Natural killer cell (primary cell): ENCODE results near the gene BMP6. TPM values are rescaled to one million over a fixed set of nuclear protein-coding genes. Genes with fewer than 3 reads are reported as not detected.

Experiments
- ATAC-seq, 3 donors: fragments of 150-1000 bp in 2 of 3; fragments of 200-7000 bp in 1 of 3; cut with Tn5 transposase; 1 replicate in 1 of 3; 2 replicates in 2 of 3; pipeline ENCODE4 v1.10.0; 2021; ENCODE audit warnings: mild to moderate bottlenecking in 2 of 3, moderate library complexity in 2 of 3
- DNase-seq, 2 donors: peaks; one replicate each; pipeline versions ENCODE4 v3.0.0 to v3.0.0-alpha.2; 2013 to 2021; ENCODE audit warnings: mixed read lengths in 1 of 2
- H3K27ac ChIP-seq: one replicate; pipeline ENCODE4 v1.5.1; 2013; ENCODE audit warnings: mild to moderate bottlenecking, low read length
- H3K27me3 ChIP-seq: one replicate; pipeline ENCODE4 v1.6.1; 2013; ENCODE audit warnings: low read length; ENCODE audit not compliant: control insufficient read depth, insufficient read depth
- H3K36me3 ChIP-seq: one replicate; pipeline ENCODE4 v1.6.1; 2013; ENCODE audit warnings: low read length; ENCODE audit not compliant: control insufficient read depth, insufficient read depth
- H3K4me1 ChIP-seq: one replicate; pipeline ENCODE4 v1.6.1; 2013; ENCODE audit warnings: low read length; ENCODE audit not compliant: control insufficient read depth, insufficient read depth
- H3K4me3 ChIP-seq: one replicate; pipeline ENCODE4 v1.5.1; 2013; ENCODE audit warnings: low read length
- H3K9me3 ChIP-seq: one replicate; pipeline ENCODE4 v1.6.1; 2013; ENCODE audit warnings: low read length; ENCODE audit not compliant: control insufficient read depth, insufficient read depth
- H3K27ac Mint-ChIP-seq, 2 donors: one replicate each; pipeline ENCODE4 v1.8.0; 2022; ENCODE audit warnings: mild to moderate bottlenecking in 2 of 2, mixed read lengths in 2 of 2, moderate library complexity in 1 of 2
- H3K27me3 Mint-ChIP-seq, 2 donors: one replicate each; pipeline ENCODE4 v1.8.0; 2022; ENCODE audit warnings: low read depth in 2 of 2, mixed read lengths in 2 of 2
- H3K36me3 Mint-ChIP-seq: one replicate; pipeline ENCODE4 v1.8.0; 2022; ENCODE audit warnings: mixed read lengths
- H3K4me1 Mint-ChIP-seq, 2 donors: one replicate each; pipeline ENCODE4 v1.8.0; 2022; ENCODE audit warnings: mixed read lengths in 2 of 2
- H3K4me3 Mint-ChIP-seq: one replicate; pipeline ENCODE4 v1.8.0; 2022; ENCODE audit warnings: mild to moderate bottlenecking, moderate library complexity, mixed read lengths
- H3K9me3 Mint-ChIP-seq, 2 donors: one replicate each; pipeline ENCODE4 v1.8.0; 2022; ENCODE audit warnings: mixed read lengths in 2 of 2
- WGBS: methylation state at CpG from one replicate; pipeline ENCODE4 v1.1.7; 2013; ENCODE audit warnings: missing lambda C conversion rate; ENCODE audit not compliant: insufficient coverage; 5-methylcytosine and 5-hydroxymethylcytosine counted together
- intact Hi-C: fragments of 100-400 bp; cut with micrococcal nuclease; formaldehyde crosslinking; loops from one replicate; pipeline ENCODE4 v1.14.2; 2022
- total RNA-seq, 4 donors: library from RNA; stranded (reverse); fragments of 120-200 nt in 1 of 4; gene quantifications; one replicate each; pipeline versions ENCODE4 v1.2.3 to v1.2.4, GENCODE V29; 2013 to 2022
- TF ChIP-seq, protein P1 (sequence below): fragments of 200-600 bp; IDR thresholded peaks from one replicate; pipeline ENCODE4 v1.8.0; 2022; ENCODE audit warnings: antibody characterized with exemption

The BMP6 gene
- total RNA-seq, 3 donors from 2014 or later (not counting 1 experiment from before 2014, with no cell fraction given): 0.25 to 2.6 (median 0.73) TPM

DNA sequence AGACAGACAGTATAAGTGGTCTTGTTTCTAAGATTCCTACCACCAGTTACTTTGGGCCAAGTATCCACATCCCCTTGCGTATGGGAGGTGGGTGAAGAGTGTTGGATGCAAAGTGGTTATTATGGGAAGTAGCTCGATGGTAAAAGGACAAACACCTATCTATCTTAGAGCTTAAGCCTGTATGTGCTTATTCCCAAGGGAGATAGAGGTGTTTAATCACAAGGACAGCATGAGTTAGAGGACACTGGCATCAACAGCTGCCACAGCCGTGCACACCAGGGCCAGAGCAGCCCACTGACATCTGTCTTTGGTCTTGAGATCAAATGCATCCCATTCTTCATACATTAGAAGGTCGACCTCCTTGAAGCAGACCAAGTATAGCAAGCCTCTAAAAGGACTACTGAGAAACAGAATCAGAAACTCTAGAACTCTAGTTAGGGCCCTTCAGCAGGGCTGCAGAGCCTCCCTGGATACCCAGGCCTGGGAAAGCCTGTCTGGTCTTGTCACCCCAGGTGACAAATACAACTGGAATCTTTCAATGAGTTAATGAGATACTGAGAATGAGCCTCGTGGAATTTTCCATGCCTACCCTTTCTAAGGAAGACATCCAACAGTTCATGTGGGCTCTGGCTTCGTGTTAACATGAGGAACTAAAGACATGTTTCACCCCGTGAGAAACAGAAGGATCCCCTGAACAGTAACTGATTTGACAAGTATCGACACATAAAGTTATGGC lies 156.0 kb downstream of the BMP6 start:
- H3K4me1 Mint-ChIP-seq: no peaks in the 10 kb centered on the region
- no peak overlapping the region for H3K4me3 Mint-ChIP-seq
- no peak overlapping the region for H3K27ac Mint-ChIP-seq
- ATAC-seq: no peak
- Histone ChIP-seq H3K36me3 (peaks cover 46% of the 10 kb centered on the region), H3K27me3 (no peaks in the 10 kb centered on the region), H3K9me3 (no peaks in the 10 kb centered on the region), H3K27ac (no peak overlapping the region), H3K4me3 (no peak overlapping the region), H3K4me1 (no peaks in the 10 kb centered on the region)
- TF ChIP-seq, protein P1, sequence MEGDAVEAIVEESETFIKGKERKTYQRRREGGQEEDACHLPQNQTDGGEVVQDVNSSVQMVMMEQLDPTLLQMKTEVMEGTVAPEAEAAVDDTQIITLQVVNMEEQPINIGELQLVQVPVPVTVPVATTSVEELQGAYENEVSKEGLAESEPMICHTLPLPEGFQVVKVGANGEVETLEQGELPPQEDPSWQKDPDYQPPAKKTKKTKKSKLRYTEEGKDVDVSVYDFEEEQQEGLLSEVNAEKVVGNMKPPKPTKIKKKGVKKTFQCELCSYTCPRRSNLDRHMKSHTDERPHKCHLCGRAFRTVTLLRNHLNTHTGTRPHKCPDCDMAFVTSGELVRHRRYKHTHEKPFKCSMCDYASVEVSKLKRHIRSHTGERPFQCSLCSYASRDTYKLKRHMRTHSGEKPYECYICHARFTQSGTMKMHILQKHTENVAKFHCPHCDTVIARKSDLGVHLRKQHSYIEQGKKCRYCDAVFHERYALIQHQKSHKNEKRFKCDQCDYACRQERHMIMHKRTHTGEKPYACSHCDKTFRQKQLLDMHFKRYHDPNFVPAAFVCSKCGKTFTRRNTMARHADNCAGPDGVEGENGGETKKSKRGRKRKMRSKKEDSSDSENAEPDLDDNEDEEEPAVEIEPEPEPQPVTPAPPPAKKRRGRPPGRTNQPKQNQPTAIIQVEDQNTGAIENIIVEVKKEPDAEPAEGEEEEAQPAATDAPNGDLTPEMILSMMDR: no peak
- peaks cover 25% of the 10 kb centered on the region for H3K36me3 Mint-ChIP-seq
- no peak for DNase-seq
- WGBS: 94% methylated on average over 7 of the region's 8 CpGs
- no peaks in the 10 kb centered on the region for H3K27me3 Mint-ChIP-seq
- no peaks in the 10 kb centered on the region for H3K9me3 Mint-ChIP-seq
- intact Hi-C loops: no loop called here

DNA sequence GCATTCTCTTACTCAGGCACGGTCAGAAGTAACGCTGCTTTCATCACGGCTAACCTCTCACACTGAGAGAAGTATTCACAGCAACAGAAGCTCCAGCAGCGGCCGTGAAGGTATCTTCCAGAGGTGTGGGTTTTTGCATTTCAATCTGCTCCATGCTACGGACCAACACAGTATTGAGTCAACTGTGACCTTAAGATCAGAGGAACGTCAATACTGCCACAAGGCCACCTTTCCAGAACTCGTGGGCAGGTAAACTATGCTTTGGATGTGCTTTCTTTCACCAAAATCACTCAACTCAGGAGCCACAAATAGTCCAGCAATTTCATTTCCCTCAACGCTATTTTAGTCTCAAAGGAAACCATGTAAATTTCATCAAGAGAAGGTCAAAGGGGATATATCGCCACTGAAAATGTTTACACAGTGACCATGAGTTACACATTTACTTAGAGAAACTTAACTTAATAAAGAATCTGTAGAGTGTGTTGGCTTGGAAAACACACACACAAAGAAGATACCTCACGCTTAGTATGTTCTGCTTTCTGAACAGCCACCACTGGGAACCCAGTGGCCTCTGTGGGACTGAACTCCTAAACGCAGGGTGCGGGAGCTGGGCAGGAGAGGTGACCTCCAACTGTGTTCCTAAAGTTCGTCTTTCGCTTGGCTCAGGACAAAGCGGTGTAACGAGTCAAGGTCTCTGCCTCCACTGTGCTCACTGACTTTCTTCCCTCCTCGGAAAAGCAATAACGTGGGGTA lies 156.8 kb downstream of the BMP6 start:
- H3K27me3 Mint-ChIP-seq: no peaks in the 10 kb centered on the region

DNA sequence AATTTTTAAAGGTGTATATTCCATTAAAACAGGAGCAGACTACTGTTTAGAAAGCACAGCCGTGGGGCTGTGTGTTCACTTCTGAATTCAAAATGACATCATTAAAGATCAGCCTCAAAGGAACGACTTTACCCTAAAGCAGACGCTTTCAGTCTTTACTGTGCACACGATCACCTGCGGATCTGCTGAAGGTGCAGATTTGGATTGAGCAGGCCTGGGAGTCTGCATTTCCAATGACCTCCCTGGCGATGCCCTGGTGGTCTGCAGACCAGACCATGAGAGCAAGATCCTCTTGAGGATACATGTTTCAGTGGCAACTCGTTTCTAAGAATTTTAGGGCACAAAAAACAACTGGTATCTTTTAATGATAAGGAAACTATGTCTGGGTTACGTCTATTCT lies 157.5 kb downstream of the BMP6 start:
- H3K4me1 ChIP-seq: no peaks in the 10 kb centered on the region
- H3K27ac ChIP-seq: no peak overlapping the region
- H3K4me3 ChIP-seq: no peak overlapping the region
- ATAC-seq (no peak), DNase-seq (no peak)
- H3K36me3 ChIP-seq: peaks cover 52% of the 10 kb centered on the region
- Mint-ChIP-seq H3K27ac (no peak overlapping the region), H3K9me3 (no peaks in the 10 kb centered on the region), H3K4me1 (no peaks in the 10 kb centered on the region), H3K27me3 (no peaks in the 10 kb centered on the region), H3K4me3 (no peak overlapping the region), H3K36me3 (peaks cover 25% of the 10 kb centered on the region)
- H3K9me3 ChIP-seq: no peaks in the 10 kb centered on the region
- TF ChIP-seq, protein P1: no peak
- WGBS: 95% methylated on average over 8 of the region's 8 CpGs
- H3K27me3 ChIP-seq: no peaks in the 10 kb centered on the region
- intact Hi-C loops: no loop called here

More for the DNA sequence above, 156.8 kb downstream of the BMP6 start:
- intact Hi-C loops: no loop called here
- peaks cover 46% of the 10 kb centered on the region for H3K36me3 ChIP-seq
- H3K4me3 Mint-ChIP-seq: no peak overlapping the region
- peaks cover 25% of the 10 kb centered on the region for H3K36me3 Mint-ChIP-seq
- H3K9me3 ChIP-seq: no peaks in the 10 kb centered on the region
- no peak overlapping the region for H3K4me3 ChIP-seq
- ATAC-seq (no peak), DNase-seq (no peak)
- no peaks in the 10 kb centered on the region for H3K4me1 Mint-ChIP-seq
- no peaks in the 10 kb centered on the region for H3K4me1 ChIP-seq
- H3K27me3 ChIP-seq: no peaks in the 10 kb centered on the region
- no peaks in the 10 kb centered on the region for H3K9me3 Mint-ChIP-seq
- no peak overlapping the region for H3K27ac ChIP-seq
- 97% methylated on average over 18 of the region's 19 CpGs for WGBS
- H3K27ac Mint-ChIP-seq: no peak overlapping the region
- TF ChIP-seq, protein P1: no peak
